Measurements from ENCODE around the gene TICAM1.
"Not testable (repeated sequence)": the region's sequence is repeated elsewhere in the genome, so short reads cannot be mapped to it uniquely, and the experiment has no call there.

Gene TICAM1

DNA sequence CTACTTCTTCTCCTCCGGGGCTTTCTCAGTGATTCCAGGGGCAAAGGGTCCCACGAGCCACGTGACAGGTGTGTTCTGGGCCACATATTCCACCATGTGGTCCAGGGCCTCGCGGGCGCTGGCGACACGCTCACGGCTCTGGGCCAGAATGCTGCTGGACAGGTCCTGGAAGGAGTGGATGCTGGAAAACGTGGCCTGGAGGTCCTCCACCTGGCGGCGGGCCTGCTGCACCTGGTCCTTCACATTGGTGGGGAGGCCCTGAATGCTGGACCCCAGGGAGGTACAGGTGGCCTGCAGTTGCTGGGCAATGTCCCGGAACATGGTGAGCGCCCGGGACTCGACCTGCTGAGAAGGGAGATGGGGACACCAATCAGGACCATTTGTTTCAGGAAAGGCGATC, 7.7 kb upstream of the TICAM1 start:
- no peaks in the 10 kb centered on the region for H3K27me3 ChIP-seq (ENCODE audit: insufficient read depth, low read length)
- H3K9me3 ChIP-seq (ENCODE audit: insufficient read depth, low read depth, low read length), result no peaks in the 10 kb centered on the region
- H3K27ac ChIP-seq (ENCODE audit: low read length), result no peak overlapping the region
- no peak overlapping the region for H3K4me3 ChIP-seq (ENCODE audit: low read length)
- peaks cover 43% of the 10 kb centered on the region for H3K36me3 ChIP-seq (ENCODE audit: insufficient read depth, low read depth, low read length)
- H3K4me1 ChIP-seq (ENCODE audit: insufficient read depth, low read length), result no peaks in the 10 kb centered on the region
- no peak overlapping the region for H3K9ac ChIP-seq (ENCODE audit: low read depth, low read length)

DNA sequence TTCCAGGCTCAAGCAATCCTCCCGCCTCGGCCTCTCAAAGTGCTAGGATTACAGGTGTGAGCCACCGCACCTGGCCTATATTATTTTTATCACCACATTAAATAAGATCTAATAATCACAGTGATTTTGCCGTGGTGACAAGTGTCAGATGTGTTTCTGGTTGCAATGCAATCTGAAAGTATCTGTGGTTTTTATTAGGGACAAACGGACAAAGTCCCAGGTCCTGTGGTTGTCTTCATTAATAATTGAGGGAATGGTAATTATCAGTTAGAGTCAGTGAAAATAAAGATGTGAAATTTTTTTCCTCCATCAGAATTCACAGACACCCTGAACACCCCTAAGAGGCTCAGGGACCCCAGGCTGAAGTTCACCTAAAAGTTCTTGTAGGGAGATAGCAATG, 1.3 kb upstream of the TICAM1 start:
- Histone ChIP-seq H3K9ac (ENCODE audit: low read depth, low read length) (no peak overlapping the region), H3K4me1 (ENCODE audit: insufficient read depth, low read length) (no peaks in the 10 kb centered on the region)

DNA sequence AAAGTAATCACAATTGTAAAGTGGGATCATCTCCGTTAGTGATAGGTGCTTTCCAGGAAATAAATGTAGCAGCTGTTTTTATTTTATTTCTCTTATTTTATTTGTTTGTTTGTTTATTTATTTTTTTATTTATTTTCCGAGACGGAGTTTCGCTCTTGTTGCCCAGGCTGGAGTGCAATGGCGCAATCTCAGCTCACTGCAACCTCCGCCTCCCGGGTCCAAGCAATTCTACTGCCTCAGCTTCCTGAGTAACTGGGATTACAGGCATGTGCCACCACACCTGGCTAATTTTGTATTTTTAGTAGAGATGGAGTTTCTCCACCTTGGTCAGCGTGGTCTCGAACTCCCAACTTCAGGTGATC, 448 bp upstream of the TICAM1 start:
- not testable (repeated sequence) for H3K36me3 ChIP-seq (ENCODE audit: insufficient read depth, low read depth, low read length); H3K4me1 ChIP-seq (ENCODE audit: insufficient read depth, low read length); H3K27ac ChIP-seq (ENCODE audit: low read length); H3K9me3 ChIP-seq (ENCODE audit: insufficient read depth, low read depth, low read length)
- 0 out of 2 replicates have a peak overlapping the region, but pooled peaks have one; percentile 51 for H3K9ac ChIP-seq (ENCODE audit: low read depth, low read length)
- peak overlapping the region; percentile 74 for H3K4me3 ChIP-seq (ENCODE audit: low read length)
- H3K27me3 ChIP-seq (ENCODE audit: insufficient read depth, low read length), result peaks cover 22% of the 10 kb centered on the region

More for the DNA sequence above, 1.3 kb upstream of the TICAM1 start:
- Histone ChIP-seq H3K4me3 (ENCODE audit: low read length) (no peak overlapping the region), H3K27ac (ENCODE audit: low read length) (no peak overlapping the region), H3K36me3 (ENCODE audit: insufficient read depth, low read depth, low read length) (peaks cover 5% of the 10 kb centered on the region; the same call in 1 of the 2 replicates), H3K9me3 (ENCODE audit: insufficient read depth, low read depth, low read length) (no peaks in the 10 kb centered on the region), H3K27me3 (ENCODE audit: insufficient read depth, low read length) (peaks cover 22% of the 10 kb centered on the region)

DNA sequence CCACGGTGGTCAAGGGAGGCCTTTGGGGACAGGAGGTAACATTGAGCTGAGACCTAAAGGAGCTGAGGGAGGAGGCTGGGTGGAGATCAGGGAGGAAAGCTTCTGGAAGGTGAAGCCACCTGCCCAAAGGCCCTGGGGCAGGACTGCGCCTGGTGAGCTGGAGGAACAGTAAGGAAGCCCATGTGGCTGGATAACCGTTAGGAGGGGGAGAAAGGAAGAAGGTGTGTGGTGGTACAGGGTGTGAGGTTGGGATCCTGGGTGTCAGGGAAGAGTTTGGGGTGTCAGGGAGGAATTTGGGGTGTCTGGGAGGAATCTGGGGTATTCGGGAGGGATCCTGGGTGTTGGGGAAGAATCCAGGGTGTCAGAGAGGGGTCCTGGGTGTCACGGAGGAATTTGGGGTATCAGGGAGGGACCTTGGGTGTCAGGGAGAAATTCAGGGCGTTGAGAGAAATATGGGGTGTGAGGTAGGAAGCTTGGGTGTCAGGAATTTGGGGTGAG, 695 bp downstream of the TICAM1 start:
- H3K9ac ChIP-seq (ENCODE audit: low read depth, low read length), result no peak overlapping the region
- no peaks in the 10 kb centered on the region for H3K9me3 ChIP-seq (ENCODE audit: insufficient read depth, low read depth, low read length)
- peaks cover 22% of the 10 kb centered on the region for H3K27me3 ChIP-seq (ENCODE audit: insufficient read depth, low read length)
- H3K4me1 ChIP-seq (ENCODE audit: insufficient read depth, low read length), result no peaks in the 10 kb centered on the region
- H3K27ac ChIP-seq (ENCODE audit: low read length), result no peak overlapping the region
- H3K36me3 ChIP-seq (ENCODE audit: insufficient read depth, low read depth, low read length), result no peaks in the 10 kb centered on the region
- peak overlapping the region; percentile 74; the same call in 1 of the 2 replicates for H3K4me3 ChIP-seq (ENCODE audit: low read length)

DNA sequence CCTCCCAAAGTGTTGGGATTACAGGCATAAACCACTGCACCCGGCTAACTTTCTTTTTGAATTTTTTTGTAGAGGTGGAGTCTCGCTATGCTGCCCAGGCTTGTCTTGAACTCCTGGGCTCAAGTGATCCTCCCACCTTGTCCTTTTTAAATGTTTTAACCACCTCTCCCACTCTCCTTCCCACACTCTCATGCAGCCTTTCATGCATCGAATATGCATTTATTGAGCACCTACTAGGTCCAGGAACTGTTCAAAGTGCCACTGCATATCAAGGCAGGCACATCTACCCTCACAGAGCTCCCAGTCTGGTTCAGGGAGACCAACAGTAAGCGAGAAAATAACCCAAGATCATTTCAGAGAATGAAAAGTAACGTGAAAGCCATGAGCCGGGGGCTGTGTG, 1.2 kb downstream of the TICAM1 start:
- H3K9ac ChIP-seq (ENCODE audit: low read depth, low read length), result no peak overlapping the region
- H3K9me3 ChIP-seq (ENCODE audit: insufficient read depth, low read depth, low read length), result no peaks in the 10 kb centered on the region
- H3K27ac ChIP-seq (ENCODE audit: low read length), result no peak overlapping the region
- no peaks in the 10 kb centered on the region for H3K36me3 ChIP-seq (ENCODE audit: insufficient read depth, low read depth, low read length)
- H3K4me3 ChIP-seq (ENCODE audit: low read length), result no peak overlapping the region
- H3K4me1 ChIP-seq (ENCODE audit: insufficient read depth, low read length), result no peaks in the 10 kb centered on the region
- peaks cover 22% of the 10 kb centered on the region for H3K27me3 ChIP-seq (ENCODE audit: insufficient read depth, low read length)

DNA sequence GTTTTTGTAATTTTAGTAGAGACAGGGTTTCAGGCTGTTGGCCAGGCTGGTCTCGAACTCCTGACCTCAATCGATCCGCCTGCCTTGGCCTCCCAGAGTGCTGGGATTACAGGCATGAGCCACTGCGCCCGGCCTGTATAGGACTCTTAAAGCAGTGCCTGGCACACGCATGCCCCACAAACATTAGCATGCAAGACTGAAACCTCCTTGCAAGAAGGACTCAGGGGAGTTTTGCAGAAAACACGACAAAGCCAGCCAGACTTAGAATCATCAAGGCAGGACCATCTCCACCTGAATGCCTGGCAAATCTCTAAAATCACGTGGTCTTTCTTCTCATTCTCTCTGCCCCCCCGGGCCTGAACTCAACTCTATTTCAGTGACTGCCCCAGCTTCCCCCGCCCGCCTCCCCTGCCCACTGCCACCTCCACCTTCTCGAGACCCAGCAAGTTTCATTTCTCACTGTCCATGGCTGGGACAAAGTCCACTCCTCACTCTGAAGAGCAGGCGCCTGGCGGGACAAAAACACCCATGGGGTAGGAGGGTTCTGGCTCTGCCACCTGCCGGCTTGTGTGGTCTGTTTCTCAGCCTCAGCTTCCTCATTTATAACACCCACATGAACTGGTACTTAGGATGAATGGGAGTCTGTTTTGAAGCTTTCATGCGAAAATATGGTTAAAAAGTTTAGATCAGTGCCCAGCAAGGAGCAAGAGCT, 2.4 kb downstream of the TICAM1 start:
- Histone ChIP-seq H3K27ac (ENCODE audit: low read length) (no peak overlapping the region), H3K36me3 (ENCODE audit: insufficient read depth, low read depth, low read length) (no peaks in the 10 kb centered on the region), H3K4me1 (ENCODE audit: insufficient read depth, low read length) (no peaks in the 10 kb centered on the region), H3K4me3 (ENCODE audit: low read length) (no peak overlapping the region), H3K9ac (ENCODE audit: low read depth, low read length) (no peak overlapping the region), H3K27me3 (ENCODE audit: insufficient read depth, low read length) (peaks cover 22% of the 10 kb centered on the region), H3K9me3 (ENCODE audit: insufficient read depth, low read depth, low read length) (no peaks in the 10 kb centered on the region)

DNA sequence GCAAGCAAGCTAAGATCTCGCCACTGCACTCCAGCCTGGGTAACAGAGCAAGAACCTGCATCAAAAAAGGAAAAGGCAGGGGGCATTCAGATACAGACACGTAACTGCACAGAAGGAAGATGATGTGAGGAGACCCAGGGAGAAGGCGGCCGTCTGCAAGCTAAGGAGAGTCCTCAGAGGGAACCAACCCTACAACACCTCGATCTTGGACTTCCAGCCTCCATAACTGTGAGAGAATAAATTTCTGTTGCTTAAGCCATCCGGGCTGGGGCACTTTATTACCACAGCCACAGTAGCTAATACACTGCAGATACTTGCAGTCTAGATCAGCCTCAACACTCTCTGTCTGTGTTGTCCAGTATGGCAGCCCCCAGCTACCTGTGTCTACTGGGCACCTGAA, 7.9 kb downstream of the TICAM1 start:
- Histone ChIP-seq H3K27ac (ENCODE audit: low read length) (no peak overlapping the region), H3K9me3 (ENCODE audit: insufficient read depth, low read depth, low read length) (no peaks in the 10 kb centered on the region), H3K4me1 (ENCODE audit: insufficient read depth, low read length) (no peaks in the 10 kb centered on the region), H3K36me3 (ENCODE audit: insufficient read depth, low read depth, low read length) (no peaks in the 10 kb centered on the region), H3K9ac (ENCODE audit: low read depth, low read length) (no peak overlapping the region), H3K4me3 (ENCODE audit: low read length) (no peak overlapping the region), H3K27me3 (ENCODE audit: insufficient read depth, low read length) (no peaks in the 10 kb centered on the region)

DNA sequence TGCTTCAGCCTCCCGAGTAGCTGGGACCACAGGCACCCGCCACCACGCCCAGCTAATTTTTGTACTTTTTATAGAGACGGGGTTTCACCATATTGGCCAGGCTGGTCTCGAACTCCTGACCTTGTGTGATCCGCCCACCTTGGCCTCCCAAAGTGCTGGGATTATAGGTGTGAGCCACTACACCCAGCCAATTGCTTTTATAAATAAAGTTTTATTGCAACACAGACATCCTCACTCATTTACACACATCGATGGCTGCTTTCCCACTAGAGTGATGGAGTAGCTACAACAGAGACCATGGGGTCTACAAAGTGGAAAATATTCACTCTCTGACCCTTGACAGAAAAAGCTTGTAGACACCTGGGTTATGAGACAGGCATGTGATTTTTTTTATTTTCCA, 9.2 kb downstream of the TICAM1 start:
- H3K36me3 ChIP-seq (ENCODE audit: insufficient read depth, low read depth, low read length); H3K9ac ChIP-seq (ENCODE audit: low read depth, low read length); H3K27me3 ChIP-seq (ENCODE audit: insufficient read depth, low read length); H3K9me3 ChIP-seq (ENCODE audit: insufficient read depth, low read depth, low read length); H3K4me1 ChIP-seq (ENCODE audit: insufficient read depth, low read length); H3K27ac ChIP-seq (ENCODE audit: low read length); H3K4me3 ChIP-seq (ENCODE audit: low read length): not testable (repeated sequence)

DNA sequence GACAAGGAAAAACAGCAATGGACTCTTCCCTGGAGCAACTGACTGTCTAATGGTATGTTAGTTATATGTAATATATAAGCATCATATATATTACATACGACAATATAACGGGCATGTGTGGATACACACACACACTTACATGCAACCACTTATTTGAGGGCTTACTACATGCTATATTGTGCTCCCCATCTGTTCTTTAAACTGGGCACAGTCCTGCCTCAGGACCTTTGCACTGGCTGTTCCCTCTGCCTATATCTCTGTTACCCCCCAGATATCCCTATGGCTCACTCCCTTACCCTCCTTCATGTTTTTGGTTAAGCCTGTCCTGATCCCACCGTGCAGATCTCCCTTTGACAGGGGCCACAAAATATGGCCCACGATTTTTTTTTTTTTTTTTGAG, 10.2 kb downstream of the TICAM1 start:
- H3K36me3 ChIP-seq (ENCODE audit: insufficient read depth, low read depth, low read length), result no peaks in the 10 kb centered on the region
- no peak overlapping the region for H3K27ac ChIP-seq (ENCODE audit: low read length)
- H3K27me3 ChIP-seq (ENCODE audit: insufficient read depth, low read length), result peaks cover 11% of the 10 kb centered on the region; the same call in 1 of the 2 replicates
- H3K4me3 ChIP-seq (ENCODE audit: low read length), result no peak overlapping the region
- H3K4me1 ChIP-seq (ENCODE audit: insufficient read depth, low read length), result no peaks in the 10 kb centered on the region
- H3K9ac ChIP-seq (ENCODE audit: low read depth, low read length), result no peak overlapping the region
- no peaks in the 10 kb centered on the region for H3K9me3 ChIP-seq (ENCODE audit: insufficient read depth, low read depth, low read length)

DNA sequence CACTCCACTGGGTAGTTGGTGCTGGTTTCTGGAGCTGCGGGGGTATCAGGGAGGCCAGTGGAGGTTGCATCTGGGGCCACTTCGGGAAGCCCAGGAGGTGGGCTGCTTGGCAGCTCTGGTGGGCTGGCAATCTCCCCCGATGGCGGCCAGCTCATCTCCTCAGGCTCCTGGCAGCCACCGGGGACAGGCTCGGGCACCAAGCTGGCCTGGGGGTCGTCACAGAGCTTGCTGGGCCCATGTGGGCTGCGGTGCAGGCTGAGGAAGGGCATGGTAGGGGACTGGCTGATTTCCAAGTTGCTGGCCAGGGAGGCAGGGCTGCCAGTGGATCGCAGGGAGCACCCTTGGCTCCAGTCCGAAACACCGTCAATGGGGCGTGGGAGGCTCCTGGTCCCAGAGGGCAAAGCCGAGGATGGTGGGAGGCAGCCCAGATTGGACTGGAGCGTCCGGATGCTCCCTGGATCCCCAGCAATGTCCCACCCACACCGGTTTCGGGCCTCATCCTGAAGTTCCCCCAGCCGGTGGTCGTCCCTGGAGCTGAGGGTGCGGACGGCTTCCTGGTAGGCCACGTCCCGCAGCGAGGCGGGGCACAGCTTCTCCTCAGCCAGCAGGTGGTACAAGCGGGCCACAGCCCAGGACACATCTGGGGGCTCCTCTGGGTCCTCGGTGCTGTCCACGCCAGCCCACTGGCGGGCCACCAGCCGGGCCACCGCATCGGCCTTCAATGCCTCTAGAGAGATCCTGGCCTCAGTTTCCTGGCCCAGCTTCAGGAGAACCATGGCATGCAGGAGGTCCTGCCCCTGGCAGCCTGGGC, 13.8 kb downstream of the TICAM1 start:
- no peak overlapping the region for H3K9ac ChIP-seq (ENCODE audit: low read depth, low read length)
- H3K27me3 ChIP-seq (ENCODE audit: insufficient read depth, low read length), result peaks cover 15% of the 10 kb centered on the region; the same call in 1 of the 2 replicates
- no peaks in the 10 kb centered on the region for H3K4me1 ChIP-seq (ENCODE audit: insufficient read depth, low read length)
- no peaks in the 10 kb centered on the region; the same call in 1 of the 2 replicates for H3K9me3 ChIP-seq (ENCODE audit: insufficient read depth, low read depth, low read length)
- H3K27ac ChIP-seq (ENCODE audit: low read length), result no peak overlapping the region
- H3K36me3 ChIP-seq (ENCODE audit: insufficient read depth, low read depth, low read length), result no peaks in the 10 kb centered on the region
- H3K4me3 ChIP-seq (ENCODE audit: low read length), result no peak overlapping the region

DNA sequence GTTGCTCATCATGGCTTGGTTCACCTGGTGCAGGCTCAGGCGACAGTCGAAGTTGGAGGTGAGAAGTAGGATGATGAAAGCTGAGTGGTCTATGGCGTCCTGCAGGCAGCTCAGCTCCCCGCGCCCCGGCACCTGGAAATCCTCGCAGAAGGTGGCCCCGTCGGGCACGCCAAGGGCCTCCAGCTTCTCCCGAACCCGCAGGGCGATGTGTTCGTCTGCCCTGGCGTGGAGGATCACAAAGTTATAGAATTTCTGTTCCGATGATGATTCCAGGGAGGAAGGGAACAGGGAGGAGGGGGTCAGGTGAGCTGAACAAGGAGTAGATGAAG, 14.6 kb downstream of the TICAM1 start:
- Histone ChIP-seq H3K9ac (ENCODE audit: low read depth, low read length) (no peak overlapping the region), H3K9me3 (ENCODE audit: insufficient read depth, low read depth, low read length) (no peaks in the 10 kb centered on the region; the same call in 1 of the 2 replicates), H3K36me3 (ENCODE audit: insufficient read depth, low read depth, low read length) (no peaks in the 10 kb centered on the region), H3K4me3 (ENCODE audit: low read length) (no peak overlapping the region), H3K4me1 (ENCODE audit: insufficient read depth, low read length) (no peaks in the 10 kb centered on the region), H3K27ac (ENCODE audit: low read length) (no peak overlapping the region), H3K27me3 (ENCODE audit: insufficient read depth, low read length) (peaks cover 15% of the 10 kb centered on the region; the same call in 1 of the 2 replicates)

Measured in iPS-20b (cell line).